Choroid plexus epithelial cell (primary cell): ENCODE data around the gene C16orf96.

Source experiments
- DNase-seq: peaks from one replicate; pipeline ENCODE4 v3.0.0-alpha.2; 2010; ENCODE audit warnings: low read depth
- H3K4me3 ChIP-seq: 2 replicates; pipeline ENCODE4 v1.5.1; 2011; ENCODE audit warnings: low read depth, mild to moderate bottlenecking, control low read depth, low read length, moderate library complexity
- TF ChIP-seq, protein P1 (sequence below): conservative IDR thresholded peaks from 2 replicates; pipeline ENCODE4 v1.5.1; 2011; ENCODE audit warnings: low read depth, mild to moderate bottlenecking, control low read depth, inconsistent platforms, low read length, moderate library complexity

The C16orf96 gene

GRCh38 chr16:4556112-4556511, at the start of gene C16orf96:
TSS of gene C16orf96 (plus strand) at chr16:4556340. CDS start at chr16:4556490, 150 bp downstream.
- H3K4me3 ChIP-seq, result no peak within 1 kb of the TSS
- peak; percentile 25 for DNase-seq
- TF ChIP-seq, protein P1, sequence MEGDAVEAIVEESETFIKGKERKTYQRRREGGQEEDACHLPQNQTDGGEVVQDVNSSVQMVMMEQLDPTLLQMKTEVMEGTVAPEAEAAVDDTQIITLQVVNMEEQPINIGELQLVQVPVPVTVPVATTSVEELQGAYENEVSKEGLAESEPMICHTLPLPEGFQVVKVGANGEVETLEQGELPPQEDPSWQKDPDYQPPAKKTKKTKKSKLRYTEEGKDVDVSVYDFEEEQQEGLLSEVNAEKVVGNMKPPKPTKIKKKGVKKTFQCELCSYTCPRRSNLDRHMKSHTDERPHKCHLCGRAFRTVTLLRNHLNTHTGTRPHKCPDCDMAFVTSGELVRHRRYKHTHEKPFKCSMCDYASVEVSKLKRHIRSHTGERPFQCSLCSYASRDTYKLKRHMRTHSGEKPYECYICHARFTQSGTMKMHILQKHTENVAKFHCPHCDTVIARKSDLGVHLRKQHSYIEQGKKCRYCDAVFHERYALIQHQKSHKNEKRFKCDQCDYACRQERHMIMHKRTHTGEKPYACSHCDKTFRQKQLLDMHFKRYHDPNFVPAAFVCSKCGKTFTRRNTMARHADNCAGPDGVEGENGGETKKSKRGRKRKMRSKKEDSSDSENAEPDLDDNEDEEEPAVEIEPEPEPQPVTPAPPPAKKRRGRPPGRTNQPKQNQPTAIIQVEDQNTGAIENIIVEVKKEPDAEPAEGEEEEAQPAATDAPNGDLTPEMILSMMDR, result no peak

GRCh38 chr16:4506450-4506849, 49.7 kb upstream of the C16orf96 start:
- TF ChIP-seq, protein P1, result peak; percentile 91
- peak; percentile 90 for DNase-seq
- no peak overlapping the region for H3K4me3 ChIP-seq

DNA sequence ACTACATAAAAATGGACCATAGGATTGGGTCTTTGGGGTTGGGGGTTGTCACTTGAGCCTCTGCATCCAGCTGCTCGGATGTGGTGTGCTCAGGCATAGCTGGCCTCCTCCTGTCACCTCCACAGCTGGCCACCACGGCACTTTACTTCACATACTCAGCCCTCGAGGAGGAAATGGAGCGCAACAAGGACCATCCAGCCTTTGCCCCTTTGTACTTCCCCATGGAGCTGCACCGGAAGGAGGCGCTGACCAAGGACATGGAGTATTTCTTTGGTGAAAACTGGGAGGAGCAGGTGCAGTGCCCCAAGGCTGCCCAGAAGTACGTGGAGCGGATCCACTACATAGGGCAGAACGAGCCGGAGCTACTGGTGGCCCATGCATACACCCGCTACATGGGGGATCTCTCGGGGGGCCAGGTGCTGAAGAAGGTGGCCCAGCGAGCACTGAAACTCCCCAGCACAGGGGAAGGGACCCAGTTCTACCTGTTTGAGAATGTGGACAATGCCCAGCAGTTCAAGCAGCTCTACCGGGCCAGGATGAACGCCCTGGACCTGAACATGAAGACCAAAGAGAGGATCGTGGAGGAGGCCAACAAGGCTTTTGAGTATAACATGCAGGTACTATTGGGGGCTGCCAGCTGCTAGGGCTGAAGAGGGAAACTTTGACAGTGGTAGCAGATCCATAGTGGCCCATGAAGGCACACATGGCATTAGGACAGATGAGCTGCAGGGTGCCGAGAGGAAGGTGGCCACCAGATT, 48.4 kb upstream of the C16orf96 start:
- no peak overlapping the region for H3K4me3 ChIP-seq
- no peak for DNase-seq
- TF ChIP-seq, protein P1, result no peak

GRCh38 chr16:4508806-4509205, 47.3 kb upstream of the C16orf96 start:
- TF ChIP-seq, protein P1, result no peak
- H3K4me3 ChIP-seq, result no peak overlapping the region
- DNase-seq, result no peak

DNA sequence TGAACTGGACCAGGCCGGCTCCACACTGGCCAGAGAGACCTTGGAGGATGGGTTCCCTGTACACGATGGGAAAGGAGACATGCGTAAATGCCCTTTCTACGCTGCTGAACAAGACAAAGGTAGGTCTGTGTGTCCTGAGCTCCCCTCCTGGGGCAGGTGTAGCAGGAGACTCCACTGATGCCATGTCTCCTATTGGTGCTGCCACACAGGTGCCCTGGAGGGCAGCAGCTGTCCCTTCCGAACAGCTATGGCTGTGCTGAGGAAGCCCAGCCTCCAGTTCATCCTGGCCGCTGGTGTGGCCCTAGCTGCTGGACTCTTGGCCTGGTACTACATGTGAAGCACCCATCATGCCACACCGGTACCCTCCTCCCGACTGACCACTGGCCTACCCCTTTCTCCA, 46.7 kb upstream of the C16orf96 start:
- no peak overlapping the region for H3K4me3 ChIP-seq
- DNase-seq, result no peak
- TF ChIP-seq, protein P1, result no peak

- no peak for DNase-seq
- TF ChIP-seq, protein P1, result no peak
- H3K4me3 ChIP-seq, result no peak overlapping the region
Measured at GRCh38 chr16:4510131-4510530, 46.0 kb upstream of the C16orf96 start.
